Keratinocyte (primary cell): ENCODE results near the gene ZNF106. TPM values are rescaled to one million over a fixed set of nuclear protein-coding genes. Genes with fewer than 3 reads are reported as not detected.

Source experiments
- DNase-seq: peaks from one replicate; pipeline ENCODE4 v3.0.0-alpha.2; 2011; ENCODE audit warnings: low read depth, missing footprints, low spot score
- FAIRE-seq: peaks from 2 replicates; lab custom pipeline; 2011; peaks lifted over from hg19 to GRCh38; lab: Jason Lieb, UNC
- H2AFZ ChIP-seq: 2 replicates; pipeline ENCODE4 v1.6.0; 2012; ENCODE audit warnings: low read length, control low read depth, inconsistent platforms; ENCODE audit not compliant: control insufficient read depth
- H3K27ac ChIP-seq: 2 replicates; pipeline ENCODE4 v1.5.1; 2011; ENCODE audit warnings: low read length; ENCODE audit not compliant: control insufficient read depth, insufficient read depth
- H3K27me3 ChIP-seq: 3 replicates; pipeline ENCODE4 v1.6.0; 2011; ENCODE audit warnings: low read length; ENCODE audit not compliant: control insufficient read depth, insufficient read depth; ENCODE audit errors: extremely low read depth
- H3K36me3 ChIP-seq, 2 experiments: 2 replicates in 1 of 2; 3 replicates in 1 of 2; pipeline ENCODE4 v1.5.1; 2011; ENCODE audit warnings: low read length in 2 of 2, mild to moderate bottlenecking in 1 of 2; ENCODE audit not compliant: control insufficient read depth in 2 of 2, insufficient read depth in 2 of 2; ENCODE audit errors: extremely low read depth in 1 of 2
- H3K4me1 ChIP-seq: 3 replicates; pipeline ENCODE4 v1.5.1; 2011; ENCODE audit warnings: low read length; ENCODE audit not compliant: control insufficient read depth, insufficient read depth; ENCODE audit errors: extremely low read depth
- H3K4me2 ChIP-seq: 3 replicates; pipeline ENCODE4 v1.6.0; 2011; ENCODE audit warnings: low read depth, low read length; ENCODE audit not compliant: control insufficient read depth, insufficient read depth; ENCODE audit errors: extremely low read depth
- H3K4me3 ChIP-seq, 3 experiments: fragments of 200-600 bp in 1 of 3; sonication (generic) in 1 of 3; 2 replicates in 2 of 3; 3 replicates in 1 of 3; pipeline ENCODE4 v1.5.1; 2011 to 2016; ENCODE audit warnings: low read length in 3 of 3, mild to moderate bottlenecking in 3 of 3, control low read depth in 2 of 3, inconsistent platforms in 1 of 3, low read depth in 1 of 3, mixed read lengths in 1 of 3, mixed run types in 1 of 3, moderate library complexity in 1 of 3; ENCODE audit not compliant: control insufficient read depth in 2 of 3, insufficient read depth in 2 of 3; ENCODE audit errors: extremely low read depth in 1 of 3
- H3K79me2 ChIP-seq: 2 replicates; pipeline ENCODE4 v1.6.0; 2012; ENCODE audit warnings: low read length; ENCODE audit not compliant: control insufficient read depth, insufficient read depth
- H3K9ac ChIP-seq: 3 replicates; pipeline ENCODE4 v1.6.0; 2011; ENCODE audit warnings: low read length; ENCODE audit not compliant: control insufficient read depth, insufficient read depth; ENCODE audit errors: extremely low read depth
- H3K9me1 ChIP-seq: 3 replicates; pipeline ENCODE4 v1.6.0; 2011; ENCODE audit warnings: low read length; ENCODE audit not compliant: control insufficient read depth, insufficient read depth; ENCODE audit errors: extremely low read depth
- H3K9me3 ChIP-seq: 2 replicates; pipeline ENCODE4 v1.5.1; 2012; ENCODE audit warnings: low read depth, low read length; ENCODE audit not compliant: control insufficient read depth
- H4K20me1 ChIP-seq: 3 replicates; pipeline ENCODE4 v1.6.0; 2011; ENCODE audit warnings: low read length; ENCODE audit not compliant: control insufficient read depth, insufficient read depth; ENCODE audit errors: extremely low read depth
- CTCF ChIP-seq, 3 experiments: IDR thresholded peaks in 1 of 3; conservative IDR thresholded peaks in 1 of 3; optimal IDR thresholded peaks in 1 of 3; 2 replicates in 2 of 3; 3 replicates in 1 of 3; pipeline versions ENCODE3 to v1.5.1; 2011; ENCODE audit warnings: low read length in 3 of 3, mild to moderate bottlenecking in 3 of 3, moderate library complexity in 2 of 3, control low read depth in 1 of 3, inconsistent platforms in 1 of 3; ENCODE audit not compliant: insufficient read depth in 2 of 3; ENCODE audit errors: extremely low read depth in 1 of 3
- EZH2 ChIP-seq: IDR thresholded peaks from one replicate; pipeline ENCODE4 v1.6.1; 2012; ENCODE audit warnings: inconsistent platforms, mild to moderate bottlenecking, low read length, moderate library complexity
- dilution Hi-C: fragments of 300-500 bp; cut with MboI; formaldehyde crosslinking; loops from one replicate; pipeline ENCODE4 v1.7.0; 2020; ENCODE audit warnings: low sequenced_read_pairs; ENCODE audit not compliant: extremely low pct_ligation_motif_present
- polyA plus RNA-seq, 5 experiments: library from polyadenylated mRNA; depleted of rRNA in 3 of 5; stranded (reverse) in 3 of 5; stranded (forward) in 1 of 5; unstranded in 1 of 5; fragments of >200 nt; gene quantifications; 1 replicate in 1 of 5; 2 replicates in 3 of 5; 3 replicates in 1 of 5; pipeline versions ENCODE4 v1.2.1 to v1.2.3, GENCODE V29; 2011 to 2012; ENCODE audit warnings: missing spikeins in 2 of 5, low read depth in 1 of 5, low replicate concordance in 1 of 5

The ZNF106 gene
- polyA plus RNA-seq, 1 donor (not counting 4 experiments of a cell fraction or from before 2014, with no cell fraction given), result 24.6 TPM

DNA sequence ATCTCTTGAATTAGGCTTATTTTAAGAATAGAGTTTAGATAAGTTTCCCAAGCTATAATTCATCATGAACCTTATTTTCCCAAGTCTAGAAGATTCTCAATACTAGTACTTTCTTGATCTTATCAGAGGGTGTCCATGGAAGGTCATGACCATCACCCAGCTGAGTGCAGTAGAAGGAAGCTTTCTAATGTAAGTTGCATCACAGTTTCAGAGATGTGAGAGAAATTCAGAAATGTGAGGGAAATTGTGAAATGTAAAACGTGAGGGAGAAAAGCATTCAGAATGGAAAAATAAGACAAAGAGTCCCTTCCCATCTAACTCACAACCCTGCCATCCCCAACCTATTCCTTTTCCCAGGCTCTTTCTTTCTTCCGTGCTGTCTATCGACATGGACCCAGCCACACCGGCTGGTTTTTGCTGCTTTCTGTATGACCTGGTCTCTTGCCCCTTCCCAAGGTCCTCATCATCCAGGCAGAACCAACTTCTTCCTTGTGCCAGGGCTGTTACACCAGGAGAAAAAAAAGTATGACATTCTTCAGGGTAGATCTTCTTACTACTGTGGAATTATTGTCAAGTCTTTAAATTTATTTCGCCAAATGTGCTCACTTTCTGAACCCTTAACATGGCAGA is 124.9 kb downstream of the ZNF106 start:
- no peaks in the 10 kb centered on the region for H3K79me2 ChIP-seq
- H3K27me3 ChIP-seq, result no peaks in the 10 kb centered on the region
- no peaks in the 10 kb centered on the region for H3K9me3 ChIP-seq
- no peaks in the 10 kb centered on the region for H4K20me1 ChIP-seq
- H3K36me3 ChIP-seq, result no peaks in the 10 kb centered on the region
- H3K4me3 ChIP-seq, result no peak overlapping the region
- no peak overlapping the region for H3K27ac ChIP-seq
- H3K4me2 ChIP-seq, result no peak overlapping the region
- H3K9me1 ChIP-seq, result no peaks in the 10 kb centered on the region
- FAIRE-seq, result no peak
- no peak overlapping the region for H3K9ac ChIP-seq
- H3K4me1 ChIP-seq, result peaks cover 3% of the 10 kb centered on the region
- TF ChIP-seq EZH2 (no peak), CTCF (optimal IDR thresholded peaks at IDR 0.05 in 1 of 3, IDR thresholded peaks at IDR 0.05 in 1 of 3, conservative IDR thresholded peaks at IDR 0.05 in 1 of 3; ENCODE audit: extremely low read depth in 1 of 3, insufficient read depth in 2 of 3, low read length in 3 of 3) (no peak)
- DNase-seq, result no peak
- dilution Hi-C loops, result no loop called here
- H2AFZ ChIP-seq, result no peak overlapping the region

DNA sequence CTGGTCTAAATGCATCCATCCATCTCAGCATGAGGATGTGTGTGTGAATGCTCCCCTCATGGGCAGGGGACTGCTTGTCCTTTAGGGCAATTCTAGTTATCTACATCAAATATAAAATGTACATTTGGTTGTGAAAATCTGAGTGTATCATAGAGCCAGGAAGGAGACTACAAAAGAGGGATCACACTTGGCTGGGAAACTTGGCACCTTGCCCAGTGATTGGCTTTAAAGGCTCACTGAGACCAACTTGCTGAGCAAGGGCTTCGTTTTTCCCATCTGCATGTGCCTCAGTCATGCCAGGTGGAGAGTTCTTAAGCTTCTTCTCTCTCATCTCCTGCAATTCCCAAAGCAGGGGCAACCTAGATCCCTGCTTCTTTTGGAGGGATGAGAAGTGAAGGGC is 126.4 kb downstream of the ZNF106 start:
- no peaks in the 10 kb centered on the region for H3K9me1 ChIP-seq
- H3K79me2 ChIP-seq, result no peaks in the 10 kb centered on the region
- H3K9ac ChIP-seq, result no peak overlapping the region
- dilution Hi-C loops, result no loop called here
- no peaks in the 10 kb centered on the region for H4K20me1 ChIP-seq
- no peaks in the 10 kb centered on the region for H3K36me3 ChIP-seq
- H3K4me2 ChIP-seq, result no peak overlapping the region
- DNase-seq (no peak), FAIRE-seq (no peak)
- peaks cover 3% of the 10 kb centered on the region for H3K4me1 ChIP-seq
- no peak overlapping the region for H3K4me3 ChIP-seq
- no peaks in the 10 kb centered on the region for H3K27me3 ChIP-seq
- H2AFZ ChIP-seq, result no peak overlapping the region
- TF ChIP-seq EZH2, result no peak
- TF ChIP-seq CTCF (optimal IDR thresholded peaks at IDR 0.05 in 1 of 3, IDR thresholded peaks at IDR 0.05 in 1 of 3, conservative IDR thresholded peaks at IDR 0.05 in 1 of 3; ENCODE audit: extremely low read depth in 1 of 3, insufficient read depth in 2 of 3, low read length in 3 of 3), result no peak
- no peaks in the 10 kb centered on the region for H3K9me3 ChIP-seq
- no peak overlapping the region for H3K27ac ChIP-seq
